Glutamatergic neuron (in vitro differentiated cells): Measurements from ENCODE around the gene WFDC2. TPM values are rescaled to one million over a fixed set of nuclear protein-coding genes. Genes with fewer than 3 reads are reported as not detected.

Experiments used
- DNase-seq: peaks from one replicate; pipeline ENCODE4 v3.0.0; 2022
- H3K27ac Mint-ChIP-seq: one replicate; pipeline ENCODE4 v1.8.0; 2020; ENCODE audit warnings: mild to moderate bottlenecking, mixed read lengths, inconsistent platforms; ENCODE audit not compliant: unreplicated experiment
- H3K27me3 Mint-ChIP-seq: one replicate; pipeline ENCODE4 v1.8.0; 2020; ENCODE audit warnings: mild to moderate bottlenecking, moderate library complexity, mixed read lengths, inconsistent platforms; ENCODE audit not compliant: unreplicated experiment
- H3K36me3 Mint-ChIP-seq: one replicate; pipeline ENCODE4 v1.8.0; 2020; ENCODE audit warnings: mild to moderate bottlenecking, mixed read lengths, inconsistent platforms; ENCODE audit not compliant: unreplicated experiment
- H3K4me1 Mint-ChIP-seq: one replicate; pipeline ENCODE4 v1.8.0; 2020; ENCODE audit warnings: mild to moderate bottlenecking, low read depth, mixed read lengths, inconsistent platforms; ENCODE audit not compliant: unreplicated experiment
- H3K4me3 Mint-ChIP-seq: one replicate; pipeline ENCODE4 v1.8.0; 2020; ENCODE audit warnings: mild to moderate bottlenecking, mixed read lengths, inconsistent platforms; ENCODE audit not compliant: unreplicated experiment
- H3K9me3 Mint-ChIP-seq: one replicate; pipeline ENCODE4 v1.8.0; 2020; ENCODE audit warnings: mild to moderate bottlenecking, moderate library complexity, mixed read lengths, inconsistent platforms; ENCODE audit not compliant: unreplicated experiment
- total RNA-seq: library from RNA; stranded (reverse); fragmentation: NEBNext Ultra II Directional; extraction: Animal tissue kit (Norgen Biotek cat#: 25700); gene quantifications from one replicate; pipeline ENCODE4 v1.2.1, GENCODE V29; 2021; ENCODE audit not compliant: unreplicated experiment
- TF ChIP-seq, protein P1 (sequence below): fragments of 200-600 bp; sonication (generic); IDR thresholded peaks from one replicate; pipeline ENCODE4 v1.5.0; 2021; ENCODE audit not compliant: partially characterized antibody, unreplicated experiment

The WFDC2 gene
- total RNA-seq, 1 donor from 2014 or later = 4.8 TPM

DNA sequence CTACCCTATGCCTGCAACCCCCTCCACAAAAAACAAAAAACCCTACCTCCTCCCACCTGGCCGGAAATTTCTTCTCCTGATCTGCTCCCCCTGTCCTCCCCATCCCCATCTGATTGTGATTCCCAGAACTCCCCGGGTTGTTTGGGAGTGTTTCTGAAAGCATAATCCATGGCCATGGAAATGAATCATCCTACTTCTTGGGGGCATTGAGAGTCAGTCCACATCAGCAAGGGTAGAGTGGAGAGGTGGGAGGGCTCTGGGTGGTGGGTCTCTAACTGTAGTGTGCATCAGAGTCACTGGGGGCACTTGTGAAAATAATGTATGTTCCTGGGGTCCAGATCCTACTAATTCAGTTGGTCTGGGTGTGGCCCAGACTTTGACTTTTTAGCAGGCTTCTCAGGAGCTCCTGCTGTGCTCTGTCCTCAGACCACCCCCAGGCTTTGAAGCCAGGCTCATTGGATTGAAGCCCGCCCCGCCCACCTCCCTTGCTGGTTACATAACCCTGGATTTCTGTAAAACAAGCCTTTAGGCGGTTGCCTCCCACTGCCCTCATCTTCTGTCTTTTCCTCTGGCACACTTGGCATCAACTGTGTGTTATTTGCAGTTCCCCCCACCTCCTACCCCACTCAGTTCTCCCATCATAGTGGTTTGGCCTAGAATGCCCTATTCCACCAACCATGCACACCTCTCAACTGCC lies 43.1 kb upstream of the WFDC2 start:
- Mint-ChIP-seq H3K4me1 (no peaks in the 10 kb centered on the region), H3K36me3 (no peaks in the 10 kb centered on the region), H3K27ac (no peak overlapping the region), H3K27me3 (peaks cover 3% of the 10 kb centered on the region), H3K9me3 (peaks cover under 1% of the 10 kb centered on the region), H3K4me3 (no peak overlapping the region)
- DNase-seq = no peak
- TF ChIP-seq, protein P1, sequence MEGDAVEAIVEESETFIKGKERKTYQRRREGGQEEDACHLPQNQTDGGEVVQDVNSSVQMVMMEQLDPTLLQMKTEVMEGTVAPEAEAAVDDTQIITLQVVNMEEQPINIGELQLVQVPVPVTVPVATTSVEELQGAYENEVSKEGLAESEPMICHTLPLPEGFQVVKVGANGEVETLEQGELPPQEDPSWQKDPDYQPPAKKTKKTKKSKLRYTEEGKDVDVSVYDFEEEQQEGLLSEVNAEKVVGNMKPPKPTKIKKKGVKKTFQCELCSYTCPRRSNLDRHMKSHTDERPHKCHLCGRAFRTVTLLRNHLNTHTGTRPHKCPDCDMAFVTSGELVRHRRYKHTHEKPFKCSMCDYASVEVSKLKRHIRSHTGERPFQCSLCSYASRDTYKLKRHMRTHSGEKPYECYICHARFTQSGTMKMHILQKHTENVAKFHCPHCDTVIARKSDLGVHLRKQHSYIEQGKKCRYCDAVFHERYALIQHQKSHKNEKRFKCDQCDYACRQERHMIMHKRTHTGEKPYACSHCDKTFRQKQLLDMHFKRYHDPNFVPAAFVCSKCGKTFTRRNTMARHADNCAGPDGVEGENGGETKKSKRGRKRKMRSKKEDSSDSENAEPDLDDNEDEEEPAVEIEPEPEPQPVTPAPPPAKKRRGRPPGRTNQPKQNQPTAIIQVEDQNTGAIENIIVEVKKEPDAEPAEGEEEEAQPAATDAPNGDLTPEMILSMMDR = no peak

DNA sequence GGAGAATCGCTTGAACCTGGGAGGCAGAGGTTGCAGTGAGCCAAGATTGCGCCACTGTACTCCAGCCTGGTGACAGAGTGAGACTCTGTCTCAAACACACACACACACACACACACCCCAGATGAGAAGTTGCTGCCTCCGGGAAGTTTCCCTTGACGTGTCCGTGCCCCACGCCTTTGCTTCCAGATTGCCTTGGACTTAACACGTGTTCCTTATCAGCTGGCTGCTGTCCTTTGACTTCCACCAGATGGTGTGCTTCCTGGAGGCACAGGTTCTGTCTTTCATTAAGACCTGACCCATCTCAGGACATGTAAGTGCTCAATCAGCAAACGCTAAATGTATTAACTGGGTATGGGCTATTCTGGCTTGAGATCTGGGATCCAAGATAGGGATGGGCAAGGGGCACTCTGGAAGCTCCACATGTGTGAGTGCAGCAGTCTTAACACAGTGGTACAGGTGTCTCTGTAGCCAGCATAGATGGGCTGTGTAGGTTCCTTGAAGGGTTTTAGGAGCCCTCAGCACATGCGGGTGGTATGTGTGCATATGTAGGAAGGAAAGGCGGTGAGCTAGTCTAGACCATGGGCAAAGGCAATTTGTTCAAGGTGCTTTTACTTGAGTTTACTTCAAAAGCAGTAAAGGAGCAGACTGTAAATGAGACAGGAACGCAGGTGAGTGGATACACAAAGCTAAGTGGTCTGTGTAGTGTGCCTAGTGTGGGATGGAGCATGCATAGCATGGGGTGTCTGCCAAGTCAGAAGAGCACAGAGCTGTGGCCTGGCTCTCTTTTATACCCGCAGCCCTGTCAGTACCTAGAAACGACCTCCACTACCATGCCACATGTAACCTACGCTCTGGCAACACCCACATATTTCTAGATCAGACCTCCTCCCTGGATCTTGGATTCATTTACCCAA lies 42.1 kb upstream of the WFDC2 start:
- Mint-ChIP-seq H3K9me3 (no peaks in the 10 kb centered on the region), H3K4me3 (no peak overlapping the region), H3K4me1 (no peaks in the 10 kb centered on the region), H3K27me3 (peaks cover 3% of the 10 kb centered on the region), H3K36me3 (no peaks in the 10 kb centered on the region), H3K27ac (no peak overlapping the region)
- TF ChIP-seq, protein P1 = no peak
- DNase-seq = no peak

DNA sequence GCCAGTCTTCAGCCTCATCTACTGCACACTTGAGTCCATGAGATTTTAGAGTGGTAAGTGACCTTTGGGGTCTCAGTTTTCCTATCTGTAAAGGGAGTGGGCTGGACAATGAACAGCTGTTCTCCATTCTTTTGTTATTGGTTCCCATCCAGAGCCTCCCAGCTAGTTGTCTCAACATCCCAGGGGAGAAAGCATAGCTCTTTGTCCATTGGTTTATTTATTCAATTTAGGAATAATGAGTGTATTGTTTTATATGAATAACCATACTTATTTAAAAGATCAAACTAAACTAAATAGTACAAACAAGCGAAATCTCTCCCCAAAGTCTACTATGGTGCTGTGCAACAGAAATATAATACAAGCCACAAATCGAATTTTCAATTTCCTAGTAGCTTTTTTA lies 39.9 kb upstream of the WFDC2 start:
- H3K4me3 Mint-ChIP-seq = no peak overlapping the region
- TF ChIP-seq, protein P1 = no peak
- H3K27ac Mint-ChIP-seq = no peak overlapping the region
- H3K27me3 Mint-ChIP-seq = peaks cover 3% of the 10 kb centered on the region
- no peaks in the 10 kb centered on the region for H3K4me1 Mint-ChIP-seq
- peaks cover 2% of the 10 kb centered on the region for H3K9me3 Mint-ChIP-seq
- no peak for DNase-seq
- H3K36me3 Mint-ChIP-seq = no peaks in the 10 kb centered on the region

DNA sequence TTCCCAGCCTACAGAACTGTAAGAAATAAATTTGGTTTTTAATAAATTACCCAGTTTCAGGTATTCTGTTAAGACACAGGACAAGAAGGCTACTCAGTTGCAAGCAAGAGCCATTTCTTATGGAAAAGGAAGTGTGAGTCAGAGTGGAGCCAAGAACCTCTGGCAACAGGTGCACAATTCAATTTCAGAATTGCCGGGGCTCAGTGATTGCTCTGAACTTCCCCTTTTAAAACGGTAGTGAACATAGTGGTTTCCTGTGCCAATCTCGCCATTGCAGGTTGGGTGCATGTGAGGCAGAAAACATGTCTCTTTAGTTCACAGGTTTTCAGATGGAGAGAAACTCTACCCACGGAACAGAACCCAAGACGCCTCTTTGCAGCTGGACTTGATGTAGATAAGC lies 37.3 kb upstream of the WFDC2 start:
- Mint-ChIP-seq H3K27me3 (no peaks in the 10 kb centered on the region), H3K9me3 (peaks cover 2% of the 10 kb centered on the region), H3K4me1 (no peaks in the 10 kb centered on the region), H3K36me3 (no peaks in the 10 kb centered on the region), H3K4me3 (no peak overlapping the region), H3K27ac (no peak overlapping the region)
- TF ChIP-seq, protein P1 = no peak
- no peak for DNase-seq

DNA sequence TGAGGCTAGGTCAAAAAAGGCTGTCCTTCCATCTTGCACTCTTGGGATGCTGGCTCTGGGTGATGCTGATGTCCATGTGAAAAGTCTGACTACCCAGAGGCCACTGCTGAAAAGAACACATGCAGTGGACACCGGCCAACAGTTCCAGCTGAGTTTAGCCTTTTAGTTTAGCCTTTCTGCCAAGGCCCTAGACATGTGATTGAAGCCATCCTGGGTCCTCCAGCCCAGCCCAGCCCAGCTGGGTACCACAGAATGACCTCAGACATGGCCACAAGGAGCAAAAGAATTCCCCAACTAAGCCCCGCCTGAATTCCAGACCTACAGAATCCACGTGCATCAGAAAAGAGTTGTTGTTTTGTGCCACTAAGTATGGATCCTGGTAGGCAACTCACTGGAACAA lies 36.2 kb upstream of the WFDC2 start:
- DNase-seq = no peak
- no peak overlapping the region for H3K27ac Mint-ChIP-seq
- H3K4me3 Mint-ChIP-seq = no peak overlapping the region
- H3K36me3 Mint-ChIP-seq = no peaks in the 10 kb centered on the region
- no peaks in the 10 kb centered on the region for H3K27me3 Mint-ChIP-seq
- no peaks in the 10 kb centered on the region for H3K4me1 Mint-ChIP-seq
- peaks cover 2% of the 10 kb centered on the region for H3K9me3 Mint-ChIP-seq
- TF ChIP-seq, protein P1 = no peak
